ENCODE data around the gene LENG8. TPM values are rescaled to one million over a fixed set of nuclear protein-coding genes. Genes with fewer than 3 reads are reported as not detected.

LENG8 gene
- total and polyA plus RNA-seq, 2 of the 13 experiments (the other 11 are each of a cell fraction or from before 2014, with no cell fraction given), result 14.3 to 41.9 TPM

- TF ChIP-seq MTA1 (CRISPR knock-in tag; IDR thresholded peaks at IDR 0.05; ENCODE audit: borderline replicate concordance) (no peak), HOXA7 (CRISPR knock-in tag; IDR thresholded peaks at IDR 0.05) (no peak), TRIM24 (CRISPR knock-in tag; IDR thresholded peaks at IDR 0.05) (no peak), MAFK (conservative IDR thresholded peaks at IDR 0.05 in 1 of 2, IDR thresholded peaks at IDR 0.05 in 1 of 2; ENCODE audit: low read length in 2 of 2) (no peak), ZMYM2 (CRISPR knock-in tag; IDR thresholded peaks at IDR 0.05) (no peak), ZNF550 (CRISPR knock-in tag; IDR thresholded peaks at IDR 0.05; ENCODE audit: borderline replicate concordance) (no peak), ZBTB26 (CRISPR knock-in tag; IDR thresholded peaks at IDR 0.05; ENCODE audit: borderline replicate concordance) (no peak), CENPX (CRISPR knock-in tag; IDR thresholded peaks at IDR 0.05) (no peak), ZNF282 (IDR thresholded peaks at IDR 0.05; ENCODE audit: partially characterized antibody) (no peak), ZNF430 (CRISPR knock-in tag; IDR thresholded peaks at IDR 0.05) (no peak), HDAC1 (CRISPR knock-in tag; IDR thresholded peaks at IDR 0.05) (no peak), BHLHE40 (IDR thresholded peaks at IDR 0.05; ENCODE audit: low read length) (no peak), ZNF639 (CRISPR knock-in tag; conservative IDR thresholded peaks at IDR 0.05) (no peak), GPN1 (CRISPR knock-in tag; IDR thresholded peaks at IDR 0.05; ENCODE audit: borderline replicate concordance) (no peak), ZNF629 (CRISPR knock-in tag; conservative IDR thresholded peaks at IDR 0.05) (no peak), SMC3 (IDR thresholded peaks at IDR 0.05; ENCODE audit: low read length) (peak; percentile 28; the same call in 1 of the 2 replicates), SETDB1 (CRISPR knock-in tag; IDR thresholded peaks at IDR 0.05; ENCODE audit: borderline replicate concordance) (no peak), SUZ12 (IDR thresholded peaks at IDR 0.05; ENCODE audit: low read depth, low read length) (no peak), WIZ (CRISPR knock-in tag; IDR thresholded peaks at IDR 0.05) (no peak), HDAC2 (CRISPR knock-in tag; IDR thresholded peaks at IDR 0.05) (no peak), RFXANK (CRISPR knock-in tag; IDR thresholded peaks at IDR 0.05) (no peak), ASH2L (IDR thresholded peaks at IDR 0.05; ENCODE audit: insufficient read length, low read depth, low read length) (no peak), SMYD3 (CRISPR knock-in tag; IDR thresholded peaks at IDR 0.05) (no peak), ZBTB38 (CRISPR knock-in tag; IDR thresholded peaks at IDR 0.05) (peak; percentile 91), FOXO1 (CRISPR knock-in tag; IDR thresholded peaks at IDR 0.05) (no peak), ZNF674 (CRISPR knock-in tag; IDR thresholded peaks at IDR 0.05; ENCODE audit: low read depth) (no peak)
Measured at GRCh38 chr19:54439174-54439851, 9.7 kb upstream of the LENG8 start (continued).

All from HepG2 (cell line).